Measurements from ENCODE around the gene NGB. TPM values are rescaled to one million over a fixed set of nuclear protein-coding genes. Genes with fewer than 3 reads are reported as not detected.

NGB gene
- total RNA-seq, 1 donor from 2014 or later: not detected

DNA sequence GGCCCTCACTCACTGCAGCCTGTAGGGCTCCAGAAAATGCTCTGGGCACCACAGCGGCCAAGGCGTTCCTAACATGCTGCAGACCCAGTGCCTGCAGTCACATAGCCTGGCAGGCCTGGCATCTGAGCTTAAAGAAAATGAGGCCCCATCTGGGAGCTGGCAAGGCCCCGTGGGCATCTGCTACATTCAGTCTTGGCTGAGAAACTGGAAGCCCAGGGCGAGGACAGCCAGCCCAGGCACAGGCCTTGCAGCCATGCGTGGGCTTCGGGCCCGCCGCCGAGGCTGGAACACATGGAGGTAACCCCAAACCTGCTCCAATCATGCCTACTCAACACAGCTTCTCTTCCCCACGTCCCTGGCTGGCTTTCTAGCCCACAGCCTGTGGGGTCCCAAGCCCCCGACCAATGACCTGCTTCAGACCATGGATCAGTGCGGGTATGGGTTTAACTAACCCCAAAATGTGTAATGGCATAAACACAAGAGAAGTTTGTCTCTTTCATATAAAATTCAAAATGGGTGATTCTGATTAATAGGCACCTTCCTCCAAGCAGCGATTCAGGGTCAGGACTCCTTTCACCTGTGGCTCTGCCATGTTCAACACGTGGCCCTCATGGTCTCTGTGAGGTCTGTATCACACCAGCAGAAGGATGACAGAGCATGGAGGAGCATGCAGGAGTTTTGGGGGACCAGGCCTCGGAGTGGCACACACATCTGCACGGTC, 6.4 kb downstream of the NGB start:
- H3K9me3 Mint-ChIP-seq: no peaks in the 10 kb centered on the region
- DNase-seq (ENCODE audit: low read depth, low spot score): no peak
- H3K27me3 Mint-ChIP-seq (ENCODE audit: low read depth): peaks cover 30% of the 10 kb centered on the region
- no peak overlapping the region for H3K27ac Mint-ChIP-seq (ENCODE audit: unreplicated experiment)
- no peaks in the 10 kb centered on the region for H3K36me3 Mint-ChIP-seq (ENCODE audit: low read depth)
- TF ChIP-seq CTCF (conservative IDR thresholded peaks at IDR 0.05): no peak
- no peaks in the 10 kb centered on the region for H3K4me1 Mint-ChIP-seq
- H3K4me3 Mint-ChIP-seq: no peak overlapping the region

GRCh38 chr14:77260631-77261030, 10.4 kb downstream of the NGB start:
- TF ChIP-seq CTCF (conservative IDR thresholded peaks at IDR 0.05): no peak
- H3K27ac Mint-ChIP-seq (ENCODE audit: unreplicated experiment): no peak overlapping the region
- H3K4me1 Mint-ChIP-seq: no peaks in the 10 kb centered on the region
- no peak for DNase-seq (ENCODE audit: low read depth, low spot score)
- no peak overlapping the region for H3K4me3 Mint-ChIP-seq
- peaks cover 10% of the 10 kb centered on the region for H3K27me3 Mint-ChIP-seq (ENCODE audit: low read depth)
- H3K36me3 Mint-ChIP-seq (ENCODE audit: low read depth): no peaks in the 10 kb centered on the region
- no peaks in the 10 kb centered on the region for H3K9me3 Mint-ChIP-seq

DNA sequence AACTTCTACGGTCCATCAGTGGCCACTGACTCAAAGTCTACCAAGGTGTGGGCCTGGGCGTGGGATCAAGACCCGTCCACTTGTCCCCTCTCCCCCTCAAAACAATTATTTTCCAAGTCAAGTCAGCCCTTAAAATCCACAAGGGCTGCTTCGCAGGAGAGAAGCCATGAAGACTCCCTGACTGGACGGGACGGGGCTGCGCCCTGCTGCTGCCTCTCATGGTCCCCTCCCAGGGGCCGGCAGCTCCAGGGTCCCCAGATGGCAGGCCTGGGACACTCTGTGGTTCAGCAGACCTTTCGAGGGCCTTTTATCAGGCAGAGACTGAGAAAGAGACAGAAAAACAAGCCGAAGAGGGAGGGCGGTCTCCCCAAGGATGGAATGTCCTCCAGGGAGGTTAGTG, 10.8 kb downstream of the NGB start:
- no peak overlapping the region for H3K4me3 Mint-ChIP-seq
- no peaks in the 10 kb centered on the region for H3K36me3 Mint-ChIP-seq (ENCODE audit: low read depth)
- H3K4me1 Mint-ChIP-seq: no peaks in the 10 kb centered on the region
- peaks cover 10% of the 10 kb centered on the region for H3K27me3 Mint-ChIP-seq (ENCODE audit: low read depth)
- H3K9me3 Mint-ChIP-seq: no peaks in the 10 kb centered on the region
- no peak for TF ChIP-seq CTCF (conservative IDR thresholded peaks at IDR 0.05)
- peak overlapping the region; percentile 90 for H3K27ac Mint-ChIP-seq (ENCODE audit: unreplicated experiment)
- DNase-seq (ENCODE audit: low read depth, low spot score): no peak

DNA sequence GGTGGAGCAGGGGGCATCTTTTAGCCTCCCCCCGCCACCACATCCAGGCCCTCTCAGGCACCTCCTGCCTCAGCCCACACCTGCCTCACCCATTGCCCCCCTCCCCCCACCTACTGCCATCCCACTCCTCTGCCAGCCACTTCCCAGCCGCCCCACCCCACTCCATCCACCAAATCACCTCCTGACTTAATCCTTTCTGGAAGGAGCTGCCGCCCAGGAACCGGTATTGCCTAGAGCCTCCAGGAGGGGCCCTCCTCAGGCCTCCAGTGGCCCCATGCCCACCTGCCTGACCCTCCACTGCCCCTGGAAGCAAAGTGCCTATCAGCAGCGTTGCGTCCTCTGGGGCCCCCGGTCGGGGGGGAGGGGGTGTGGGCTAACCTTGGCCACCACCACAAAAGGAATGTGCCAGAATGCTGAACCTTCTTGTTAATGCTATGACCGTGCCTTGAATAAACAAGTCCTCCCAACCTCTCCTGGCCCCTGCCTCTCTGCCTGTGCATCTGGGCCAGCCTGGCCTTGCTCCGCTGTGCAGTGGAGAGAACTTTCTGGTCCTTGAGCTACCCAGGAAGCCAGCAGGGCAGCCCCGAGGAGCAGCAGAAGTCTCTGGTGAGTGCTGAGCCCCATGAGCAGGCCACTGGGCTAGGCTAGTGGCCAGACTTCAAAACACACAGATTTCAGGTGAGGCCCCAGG, 11.8 kb downstream of the NGB start:
- DNase-seq (ENCODE audit: low read depth, low spot score): no peak
- Mint-ChIP-seq H3K27ac (ENCODE audit: unreplicated experiment) (peak overlapping the region; percentile 35), H3K36me3 (ENCODE audit: low read depth) (no peaks in the 10 kb centered on the region), H3K4me1 (no peaks in the 10 kb centered on the region), H3K27me3 (ENCODE audit: low read depth) (peaks cover 10% of the 10 kb centered on the region), H3K9me3 (no peaks in the 10 kb centered on the region), H3K4me3 (no peak overlapping the region)
- no peak for TF ChIP-seq CTCF (conservative IDR thresholded peaks at IDR 0.05)

DNA sequence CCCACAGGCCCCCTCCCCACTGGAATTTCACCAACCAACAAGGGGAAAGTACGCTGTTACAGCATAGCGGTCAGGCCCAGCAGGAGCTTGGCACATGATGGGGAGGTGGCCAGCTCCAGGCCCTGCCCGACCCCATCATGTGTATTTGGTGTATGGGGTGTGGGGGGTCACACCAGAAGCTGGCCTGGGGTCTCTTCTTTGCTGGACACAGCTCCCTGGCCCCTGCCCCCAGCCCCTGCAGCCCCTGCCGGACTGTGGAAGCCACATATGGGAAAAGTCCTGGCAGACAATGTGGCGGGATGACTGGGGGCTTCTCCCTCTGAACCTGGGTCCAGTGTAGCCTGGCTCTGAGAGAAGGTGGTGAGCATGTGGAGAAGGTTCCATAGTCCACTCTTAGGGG, 12.4 kb downstream of the NGB start:
- no peaks in the 10 kb centered on the region for H3K4me1 Mint-ChIP-seq
- no peak for DNase-seq (ENCODE audit: low read depth, low spot score)
- no peaks in the 10 kb centered on the region for H3K9me3 Mint-ChIP-seq
- H3K27me3 Mint-ChIP-seq (ENCODE audit: low read depth): peaks cover 7% of the 10 kb centered on the region
- no peak overlapping the region for H3K4me3 Mint-ChIP-seq
- TF ChIP-seq CTCF (conservative IDR thresholded peaks at IDR 0.05): no peak
- H3K36me3 Mint-ChIP-seq (ENCODE audit: low read depth): no peaks in the 10 kb centered on the region
- H3K27ac Mint-ChIP-seq (ENCODE audit: unreplicated experiment): no peak overlapping the region
